HepG2 (cell line): Measurements from ENCODE around the gene GNMT. TPM values are rescaled to one million over a fixed set of nuclear protein-coding genes. Genes with fewer than 3 reads are reported as not detected.
A peak's percentile ranks its signal among the peaks of the same experiment; 100 is the strongest.

Experiments
- DRAP1 ChIP-seq: IDR thresholded peaks from 2 replicates; pipeline ENCODE4 v1.6.1; 2016; ENCODE audit warnings: missing genetic modification reagents, missing compliant biosample characterization
- E2F2 ChIP-seq: sonication (generic); formaldehyde crosslinking; IDR thresholded peaks from 2 replicates; pipeline ENCODE4 v1.4.0; 2020; ENCODE audit warnings: missing genetic modification reagents, borderline replicate concordance
- HNRNPL ChIP-seq: fragments of 200-400 bp; formaldehyde crosslinking; IDR thresholded peaks from 2 replicates; pipeline ENCODE4 v1.6.1; 2017; ENCODE audit warnings: mild to moderate bottlenecking, low read depth, low read length
- REST ChIP-seq, 2 experiments: IDR thresholded peaks; 2 replicates each; pipeline ENCODE4 v1.6.1; 2011 to 2012; ENCODE audit warnings: low read length in 2 of 2, borderline replicate concordance in 1 of 2, low read depth in 1 of 2, mild to moderate bottlenecking in 1 of 2, moderate library complexity in 1 of 2
- SOX5 ChIP-seq: IDR thresholded peaks from 2 replicates; pipeline ENCODE4 v1.6.1; 2016; ENCODE audit warnings: borderline replicate concordance
- USF2 ChIP-seq, 2 experiments: sonication (generic) in 1 of 2; formaldehyde crosslinking in 1 of 2; IDR thresholded peaks; 2 replicates each; pipeline versions ENCODE4 v1.5.1 to v1.6.1; 2011 to 2020; ENCODE audit warnings: borderline replicate concordance in 1 of 2, low read depth in 1 of 2, low read length in 1 of 2, mild to moderate bottlenecking in 1 of 2, missing genetic modification reagents in 1 of 2, moderate library complexity in 1 of 2
- YY1 ChIP-seq: IDR thresholded peaks from 2 replicates; pipeline ENCODE4 v1.6.1; 2011; ENCODE audit warnings: low read length, low read depth, moderate library complexity, mild to moderate bottlenecking; ENCODE audit not compliant: insufficient read depth, insufficient replicate concordance
- ZFP90 ChIP-seq: sonication (generic); formaldehyde crosslinking; IDR thresholded peaks from 2 replicates; pipeline ENCODE4 v1.8.0; 2022; ENCODE audit warnings: missing genetic modification reagents, mild to moderate bottlenecking, inconsistent platforms, borderline replicate concordance
- ZNF343 ChIP-seq: sonication (generic); formaldehyde crosslinking; IDR thresholded peaks from 2 replicates; pipeline ENCODE4 v1.4.0; 2020; ENCODE audit warnings: mild to moderate bottlenecking, missing genetic modification reagents
- ZNF598 ChIP-seq: sonication (generic); formaldehyde crosslinking; IDR thresholded peaks from 2 replicates; pipeline ENCODE4 v1.5.1; 2020; ENCODE audit warnings: mild to moderate bottlenecking, missing genetic modification reagents, borderline replicate concordance
- polyA plus RNA-seq, 8 experiments: library from polyadenylated mRNA; depleted of rRNA in 3 of 8; stranded (reverse) in 7 of 8; unstranded in 1 of 8; fragments of >200 nt; fragmentation: Illumina TruSeq in 4 of 8; extraction: Trizol in 4 of 8; gene quantifications; 2 replicates each; pipeline versions ENCODE4 v1.2.1 to v1.2.3, GENCODE V29; 2011 to 2016; ENCODE audit warnings: low read depth in 4 of 8, missing spikeins in 1 of 8, mixed read lengths in 1 of 8; ENCODE audit not compliant: insufficient read depth in 1 of 8
- total RNA-seq, 5 experiments: library from RNA; depleted of rRNA; stranded (reverse); fragments of >200 nt; fragmentation: Illumina TruSeq; extraction: Trizol; gene quantifications; 2 replicates each; pipeline ENCODE4 v1.2.3, GENCODE V29; 2016; ENCODE audit warnings: low read depth in 1 of 5

GNMT gene
- total and polyA plus RNA-seq, 2 of the 13 experiments (the other 11 are each of a cell fraction or from before 2014, with no cell fraction given): 2.8 to 7.0 TPM

GRCh38 chr6:42984001-42984923 lies 23.7 kb downstream of the GNMT start, which contains the start of gene PPP2R5D (continued):
- TF ChIP-seq REST (IDR thresholded peaks at IDR 0.05; ENCODE audit: borderline replicate concordance in 1 of 2, low read depth in 1 of 2, low read length in 2 of 2) (peak in 1 of 2 experiments; percentile 73; a peak in 2 of 4 replicates), HNRNPL (peak; percentile 89; the same call in 1 of the 2 replicates), USF2 (IDR thresholded peaks at IDR 0.05; ENCODE audit: low read depth, low read length) (no peak), USF2 (CRISPR knock-in tag; IDR thresholded peaks at IDR 0.05; ENCODE audit: borderline replicate concordance) (no peak), SOX5 (CRISPR knock-in tag) (peak; percentile 6; the same call in 1 of the 2 replicates), ZNF343 (CRISPR knock-in tag) (peak; percentile 41; the same call in 1 of the 2 replicates), YY1 (peak; percentile 72), ZNF598 (CRISPR knock-in tag) (no peak), DRAP1 (CRISPR knock-in tag) (peak; percentile 98), E2F2 (CRISPR knock-in tag) (no peak), ZFP90 (CRISPR knock-in tag) (peak; percentile 84; the same call in 1 of the 2 replicates)
